Measurements from ENCODE around the gene CCDC63. TPM values are rescaled to one million over a fixed set of nuclear protein-coding genes. Genes with fewer than 3 reads are reported as not detected.

Gene CCDC63
- total RNA-seq, 4 donors from 2014 or later: not detected

DNA sequence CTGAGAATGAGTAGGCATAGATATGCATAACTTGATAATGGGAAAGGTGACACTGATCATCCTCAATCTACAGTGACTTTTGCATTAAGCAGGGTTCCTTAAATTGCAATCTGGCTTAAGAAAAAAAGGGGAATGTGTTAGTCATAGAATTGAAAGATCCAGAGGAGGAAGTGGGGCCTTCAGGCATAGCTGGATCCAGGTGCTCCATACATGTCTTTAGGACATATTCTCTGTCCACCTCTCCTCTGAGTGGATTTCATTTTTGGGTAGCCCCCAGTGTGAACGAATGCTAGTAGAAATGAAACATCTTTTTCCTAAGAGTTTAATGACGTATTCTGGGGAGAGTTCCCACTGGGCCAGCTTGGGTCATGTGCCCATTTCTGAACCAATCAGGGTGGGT lies 27.6 kb downstream of the CCDC63 start:
- H3K36me3 ChIP-seq: no peaks in the 10 kb centered on the region
- H3K27me3 ChIP-seq: no peaks in the 10 kb centered on the region
- DNase-seq: no peak
- TF ChIP-seq, protein P1, sequence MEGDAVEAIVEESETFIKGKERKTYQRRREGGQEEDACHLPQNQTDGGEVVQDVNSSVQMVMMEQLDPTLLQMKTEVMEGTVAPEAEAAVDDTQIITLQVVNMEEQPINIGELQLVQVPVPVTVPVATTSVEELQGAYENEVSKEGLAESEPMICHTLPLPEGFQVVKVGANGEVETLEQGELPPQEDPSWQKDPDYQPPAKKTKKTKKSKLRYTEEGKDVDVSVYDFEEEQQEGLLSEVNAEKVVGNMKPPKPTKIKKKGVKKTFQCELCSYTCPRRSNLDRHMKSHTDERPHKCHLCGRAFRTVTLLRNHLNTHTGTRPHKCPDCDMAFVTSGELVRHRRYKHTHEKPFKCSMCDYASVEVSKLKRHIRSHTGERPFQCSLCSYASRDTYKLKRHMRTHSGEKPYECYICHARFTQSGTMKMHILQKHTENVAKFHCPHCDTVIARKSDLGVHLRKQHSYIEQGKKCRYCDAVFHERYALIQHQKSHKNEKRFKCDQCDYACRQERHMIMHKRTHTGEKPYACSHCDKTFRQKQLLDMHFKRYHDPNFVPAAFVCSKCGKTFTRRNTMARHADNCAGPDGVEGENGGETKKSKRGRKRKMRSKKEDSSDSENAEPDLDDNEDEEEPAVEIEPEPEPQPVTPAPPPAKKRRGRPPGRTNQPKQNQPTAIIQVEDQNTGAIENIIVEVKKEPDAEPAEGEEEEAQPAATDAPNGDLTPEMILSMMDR (IDR thresholded peaks at IDR 0.05): no peak
- TF ChIP-seq POLR2A (IDR thresholded peaks at IDR 0.05): no peak
- H3K27ac ChIP-seq: no peak overlapping the region
- H3K4me1 ChIP-seq: no peaks in the 10 kb centered on the region
- intact Hi-C loops (cut with DNase I; ENCODE audit: low total_unique reads): no loop called here
- H3K9me3 ChIP-seq: no peaks in the 10 kb centered on the region
- H3K4me3 ChIP-seq: no peak overlapping the region

DNA sequence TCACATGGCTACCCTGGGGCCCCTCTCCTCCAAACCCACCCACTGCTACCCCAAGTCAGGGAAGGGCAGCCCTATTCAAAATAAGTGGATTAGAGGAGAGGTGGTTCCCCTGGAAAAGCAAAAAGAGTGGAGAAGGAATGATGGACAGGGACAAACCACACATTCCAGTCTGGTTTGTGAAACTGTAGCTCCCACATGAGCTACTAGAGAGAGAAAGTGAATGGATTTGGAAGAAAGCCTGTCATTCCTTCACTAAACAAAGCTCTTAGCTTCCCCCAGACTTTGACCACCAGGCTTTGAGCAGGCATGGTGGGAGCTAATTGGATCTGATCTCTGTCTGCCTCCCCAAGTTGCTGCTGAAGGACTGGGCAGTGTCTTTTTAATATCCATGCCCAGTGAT lies 28.0 kb downstream of the CCDC63 start:
- H3K9me3 ChIP-seq: no peaks in the 10 kb centered on the region
- H3K4me3 ChIP-seq: no peak overlapping the region
- H3K27ac ChIP-seq: no peak overlapping the region
- H3K4me1 ChIP-seq: no peaks in the 10 kb centered on the region
- H3K36me3 ChIP-seq: no peaks in the 10 kb centered on the region
- H3K27me3 ChIP-seq: no peaks in the 10 kb centered on the region
- DNase-seq: no peak
- TF ChIP-seq POLR2A (IDR thresholded peaks at IDR 0.05): no peak
- TF ChIP-seq, protein P1 (IDR thresholded peaks at IDR 0.05): no peak
- intact Hi-C loops (cut with DNase I; ENCODE audit: low total_unique reads): no loop called here

- no peaks in the 10 kb centered on the region for H3K4me1 ChIP-seq
- no peaks in the 10 kb centered on the region for H3K9me3 ChIP-seq
- no peaks in the 10 kb centered on the region for H3K27me3 ChIP-seq
- no peak for DNase-seq
- intact Hi-C loops (cut with DNase I; ENCODE audit: low total_unique reads): no loop called here
- TF ChIP-seq POLR2A (IDR thresholded peaks at IDR 0.05): no peak
- TF ChIP-seq, protein P1 (IDR thresholded peaks at IDR 0.05): no peak
- H3K36me3 ChIP-seq: no peaks in the 10 kb centered on the region
- H3K27ac ChIP-seq: no peak overlapping the region
- no peak overlapping the region for H3K4me3 ChIP-seq
Measured at GRCh38 chr12:110880651-110881050, 33.9 kb downstream of the CCDC63 start.

- no peaks in the 10 kb centered on the region for H3K27me3 ChIP-seq
- TF ChIP-seq, protein P1 (IDR thresholded peaks at IDR 0.05): no peak
- TF ChIP-seq POLR2A (IDR thresholded peaks at IDR 0.05): no peak
- DNase-seq: no peak
- intact Hi-C loops (cut with DNase I; ENCODE audit: low total_unique reads): no loop called here
- no peaks in the 10 kb centered on the region for H3K36me3 ChIP-seq
- H3K4me3 ChIP-seq: no peak overlapping the region
- no peak overlapping the region for H3K27ac ChIP-seq
- H3K4me1 ChIP-seq: no peaks in the 10 kb centered on the region
- no peaks in the 10 kb centered on the region for H3K9me3 ChIP-seq
Measured at GRCh38 chr12:110883251-110883650, 36.5 kb downstream of the CCDC63 start.

DNA sequence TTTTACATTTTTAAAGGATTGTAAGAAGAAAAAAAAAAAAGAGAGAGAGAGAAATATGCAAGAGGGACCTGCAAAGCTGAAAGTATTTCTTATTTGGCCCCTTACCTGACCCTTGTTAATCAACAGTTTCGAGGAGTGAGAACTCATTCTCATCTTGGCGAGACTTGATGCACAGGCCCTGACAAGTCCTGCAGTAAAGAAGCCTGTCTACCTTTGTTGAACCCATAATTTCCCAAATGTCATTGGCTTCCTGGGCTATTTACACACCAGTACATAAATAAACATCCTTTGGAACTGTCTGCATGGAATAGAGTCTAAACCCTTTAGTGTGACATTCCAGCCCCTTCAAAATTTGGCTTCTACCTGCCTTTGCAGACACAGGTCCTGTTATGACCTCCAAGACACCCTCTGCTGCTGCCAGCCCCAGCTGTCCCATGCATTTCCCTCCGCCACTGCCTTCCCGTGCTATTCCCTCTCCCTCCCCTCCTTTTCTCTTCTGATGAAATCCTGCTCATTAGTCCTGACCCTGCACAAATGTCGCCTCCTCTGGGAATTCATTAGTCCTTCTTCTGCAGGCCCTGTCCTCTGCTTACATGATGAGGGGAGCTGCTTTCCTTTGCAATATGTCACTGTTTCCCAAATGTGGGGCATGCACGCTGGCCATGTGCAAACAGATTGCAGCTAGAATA lies 38.5 kb downstream of the CCDC63 start:
- intact Hi-C loops (cut with DNase I; ENCODE audit: low total_unique reads): no loop called here

More for the DNA sequence above, 38.5 kb downstream of the CCDC63 start:
- Histone ChIP-seq H3K4me1 (no peaks in the 10 kb centered on the region), H3K9me3 (no peaks in the 10 kb centered on the region), H3K36me3 (no peaks in the 10 kb centered on the region), H3K27ac (no peak overlapping the region), H3K27me3 (no peaks in the 10 kb centered on the region), H3K4me3 (no peak overlapping the region)
- TF ChIP-seq, protein P1 (IDR thresholded peaks at IDR 0.05): no peak
- TF ChIP-seq POLR2A (IDR thresholded peaks at IDR 0.05): no peak
- no peak for DNase-seq
